ENCODE results near the gene MYO18B. TPM values are rescaled to one million over a fixed set of nuclear protein-coding genes. Genes with fewer than 3 reads are reported as not detected.

The MYO18B gene
- total RNA-seq, 6 experiments from 2014 or later = 0.04 to 0.56 (median 0.07) TPM; not detected in 1

DNA sequence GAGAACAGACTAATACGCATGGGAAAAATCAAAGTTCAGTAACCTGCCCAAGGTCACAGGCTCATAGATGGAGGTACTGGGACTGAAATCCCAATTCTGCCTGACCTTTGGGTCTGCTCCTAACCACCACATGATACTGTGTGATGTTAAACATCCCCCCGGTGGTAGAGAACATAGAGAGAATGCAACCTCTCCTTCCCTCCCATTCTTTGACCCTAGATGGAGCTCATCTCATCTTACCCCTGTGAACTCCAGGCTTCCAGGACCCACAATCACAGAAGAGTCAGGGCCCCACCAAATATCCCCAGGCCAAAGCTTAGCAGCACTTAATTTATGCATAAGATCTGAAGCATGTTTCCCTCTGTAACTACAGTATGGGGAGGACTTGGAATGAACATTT lies 198.5 kb downstream of the MYO18B start:
- ATAC-seq (no peak), DNase-seq (no peak)
- Histone ChIP-seq H3K27me3 (no peaks in the 10 kb centered on the region), H3K9me3 (no peaks in the 10 kb centered on the region), H3K27ac (no peak overlapping the region), H3K4me3 (no peak overlapping the region), H3K4me1 (no peaks in the 10 kb centered on the region), H3K36me3 (no peaks in the 10 kb centered on the region)
- intact Hi-C loops (cut with DNase I) = no loop called here
- WGBS (ENCODE audit: insufficient coverage, low coverage, low lambda C conversion rate, missing lambda C conversion rate) = 11% methylated on average over 2 of the region's 2 CpGs
- TF ChIP-seq POLR2A (IDR thresholded peaks at IDR 0.05) = no peak
- TF ChIP-seq, protein P1, sequence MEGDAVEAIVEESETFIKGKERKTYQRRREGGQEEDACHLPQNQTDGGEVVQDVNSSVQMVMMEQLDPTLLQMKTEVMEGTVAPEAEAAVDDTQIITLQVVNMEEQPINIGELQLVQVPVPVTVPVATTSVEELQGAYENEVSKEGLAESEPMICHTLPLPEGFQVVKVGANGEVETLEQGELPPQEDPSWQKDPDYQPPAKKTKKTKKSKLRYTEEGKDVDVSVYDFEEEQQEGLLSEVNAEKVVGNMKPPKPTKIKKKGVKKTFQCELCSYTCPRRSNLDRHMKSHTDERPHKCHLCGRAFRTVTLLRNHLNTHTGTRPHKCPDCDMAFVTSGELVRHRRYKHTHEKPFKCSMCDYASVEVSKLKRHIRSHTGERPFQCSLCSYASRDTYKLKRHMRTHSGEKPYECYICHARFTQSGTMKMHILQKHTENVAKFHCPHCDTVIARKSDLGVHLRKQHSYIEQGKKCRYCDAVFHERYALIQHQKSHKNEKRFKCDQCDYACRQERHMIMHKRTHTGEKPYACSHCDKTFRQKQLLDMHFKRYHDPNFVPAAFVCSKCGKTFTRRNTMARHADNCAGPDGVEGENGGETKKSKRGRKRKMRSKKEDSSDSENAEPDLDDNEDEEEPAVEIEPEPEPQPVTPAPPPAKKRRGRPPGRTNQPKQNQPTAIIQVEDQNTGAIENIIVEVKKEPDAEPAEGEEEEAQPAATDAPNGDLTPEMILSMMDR (IDR thresholded peaks at IDR 0.05) = no peak

DNA sequence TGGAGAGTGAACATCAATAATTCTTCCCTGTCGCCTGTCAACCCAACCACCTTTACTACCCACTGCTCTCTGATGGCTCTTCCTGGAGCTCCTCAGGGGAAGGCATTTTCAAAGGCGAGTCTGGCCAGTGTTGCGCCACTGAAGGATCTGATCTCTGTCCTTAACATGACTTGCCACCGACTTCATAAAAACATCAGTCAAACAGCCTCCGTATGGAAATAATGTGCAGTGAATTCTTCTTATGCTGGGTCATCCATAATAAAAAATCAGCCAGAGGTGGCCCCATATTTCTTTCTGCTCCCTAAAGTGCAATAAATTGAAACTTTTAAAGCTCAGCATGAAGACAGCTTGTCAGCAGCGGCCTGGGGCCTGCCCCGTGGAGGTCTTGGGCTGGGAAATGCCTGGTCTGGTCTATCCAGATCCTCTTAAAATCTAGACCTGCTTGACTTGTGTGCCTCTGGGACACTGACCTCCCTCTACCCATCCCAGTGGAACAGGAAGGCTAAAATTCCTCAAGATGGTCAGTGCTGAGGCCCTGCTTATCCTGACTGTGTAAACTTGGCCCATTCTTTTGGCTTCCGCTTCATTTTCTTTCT lies 199.5 kb downstream of the MYO18B start:
- no peak for TF ChIP-seq POLR2A (IDR thresholded peaks at IDR 0.05)
- TF ChIP-seq, protein P1 (IDR thresholded peaks at IDR 0.05) = no peak
- 60% methylated on average over 8 of the region's 8 CpGs for WGBS (ENCODE audit: insufficient coverage, low coverage, low lambda C conversion rate, missing lambda C conversion rate)
- DNase-seq (no peak), ATAC-seq (no peak)
- Histone ChIP-seq H3K27ac (no peak overlapping the region), H3K4me3 (no peak overlapping the region), H3K4me1 (no peaks in the 10 kb centered on the region), H3K9me3 (no peaks in the 10 kb centered on the region), H3K36me3 (no peaks in the 10 kb centered on the region), H3K27me3 (no peaks in the 10 kb centered on the region)
- intact Hi-C loops (cut with DNase I) = no loop called here

DNA sequence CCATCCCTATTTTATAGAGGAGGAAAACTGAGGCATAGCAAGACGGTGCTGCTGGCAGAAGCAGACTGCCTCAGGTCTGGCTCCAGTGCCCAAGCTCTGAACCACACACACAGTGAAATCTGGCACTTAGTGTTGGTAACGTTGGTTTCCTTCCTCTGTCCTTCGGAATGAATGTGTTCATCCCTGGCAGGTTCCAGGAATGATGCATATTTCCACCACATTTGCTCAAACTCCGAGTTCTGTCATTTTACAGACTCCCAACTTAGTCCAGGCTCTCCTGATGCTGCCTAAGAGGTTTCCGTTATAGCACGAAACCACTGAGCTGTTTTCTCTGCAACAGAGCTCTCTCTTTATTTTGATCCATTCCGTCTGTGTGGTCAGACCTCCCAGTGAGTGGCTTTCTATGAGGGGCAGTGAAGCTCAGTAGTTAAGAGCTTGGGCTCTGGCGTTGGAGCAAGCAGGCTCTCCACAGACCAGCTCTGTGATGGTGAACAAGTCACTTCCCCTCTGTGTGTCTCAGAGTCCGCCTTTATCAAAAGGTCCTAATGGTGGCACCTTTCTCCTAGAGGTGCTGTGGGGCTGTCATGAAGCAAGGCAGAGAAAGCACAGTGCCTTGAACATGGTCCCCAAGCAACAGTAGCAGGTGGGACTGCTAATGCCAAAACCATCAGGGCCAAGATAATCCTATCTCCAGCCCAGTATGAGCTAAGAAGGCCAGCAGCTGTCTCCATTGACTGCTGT lies 200.3 kb downstream of the MYO18B start:
- no peak for ATAC-seq
- H3K27ac ChIP-seq = no peak overlapping the region
- no peaks in the 10 kb centered on the region for H3K4me1 ChIP-seq
- no peak overlapping the region for H3K4me3 ChIP-seq
- 68% methylated on average over 7 of the region's 9 CpGs for WGBS (ENCODE audit: insufficient coverage, low coverage, low lambda C conversion rate, missing lambda C conversion rate)
- no peak for DNase-seq
- no peaks in the 10 kb centered on the region for H3K9me3 ChIP-seq
- intact Hi-C loops (cut with DNase I) = no loop called here
- TF ChIP-seq, protein P1 (IDR thresholded peaks at IDR 0.05) = no peak
- no peak for TF ChIP-seq POLR2A (IDR thresholded peaks at IDR 0.05)
- no peaks in the 10 kb centered on the region for H3K36me3 ChIP-seq
- H3K27me3 ChIP-seq = no peaks in the 10 kb centered on the region

DNA sequence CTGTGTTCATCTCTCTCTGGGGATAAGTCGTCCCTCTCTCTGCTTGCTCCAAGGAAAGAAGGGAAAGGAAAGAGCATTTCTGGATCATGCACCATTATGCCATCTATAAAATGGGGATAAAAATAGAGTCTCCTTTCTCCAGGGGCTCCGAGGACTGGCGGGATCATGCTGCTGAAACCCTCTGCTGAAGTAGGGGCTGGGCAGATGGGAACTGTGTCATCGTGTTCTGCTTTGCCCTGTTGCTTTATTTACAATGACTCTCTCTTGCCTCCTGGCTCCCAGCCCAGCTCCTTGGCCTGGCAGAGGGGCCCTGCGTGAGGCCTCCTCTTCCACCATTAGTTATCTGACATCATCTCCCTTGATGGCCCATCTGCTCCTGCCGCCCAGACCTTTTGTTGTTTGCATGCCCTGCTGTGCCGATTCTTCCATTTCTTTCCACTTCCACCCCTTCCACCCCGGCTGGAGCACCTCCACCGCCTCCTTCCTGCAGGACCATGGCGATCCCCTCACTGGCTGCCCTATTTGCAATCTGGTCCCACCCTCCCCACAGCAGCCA lies 200.9 kb downstream of the MYO18B start:
- Histone ChIP-seq H3K4me3 (no peak overlapping the region), H3K27ac (no peak overlapping the region), H3K27me3 (no peaks in the 10 kb centered on the region), H3K36me3 (no peaks in the 10 kb centered on the region), H3K9me3 (no peaks in the 10 kb centered on the region), H3K4me1 (no peaks in the 10 kb centered on the region)
- WGBS (ENCODE audit: insufficient coverage, low coverage, low lambda C conversion rate, missing lambda C conversion rate) = 31% methylated on average over 9 of the region's 10 CpGs
- DNase-seq (no peak), ATAC-seq (no peak)
- intact Hi-C loops (cut with DNase I) = no loop called here
- TF ChIP-seq, protein P1 (IDR thresholded peaks at IDR 0.05) = no peak
- TF ChIP-seq POLR2A (IDR thresholded peaks at IDR 0.05) = no peak

Data from right lobe of liver (tissue), 6 donors.